OCI-LY7 (cell line): ENCODE results near the gene RAB26. TPM values are rescaled to one million over a fixed set of nuclear protein-coding genes. Genes with fewer than 3 reads are reported as not detected.

Experiments used
- BruUV-seq: library from RNA; stranded (reverse); fragments of 400-500 nt; replicated peaks from 2 replicates; lab custom pipeline; 2021; lab: Mats Ljungman, UMichigan
- CTCF ChIA-PET: fragments of 300-600 bp; sonication (Branson Sonifier 250); formaldehyde crosslinking; loops from one replicate; lab custom pipeline; 2022; ENCODE audit warnings: antibody characterized with exemption; ENCODE audit not compliant: unreplicated experiment; lab: Charles Lee
- POLR2A ChIA-PET: fragments of 300-600 bp; sonication (Branson Sonifier 250); formaldehyde crosslinking; loops from one replicate; lab custom pipeline; 2022; ENCODE audit warnings: antibody characterized with exemption; lab: Charles Lee
- DNase-seq: peaks from one replicate; pipeline ENCODE4 v3.0.0-alpha.2; 2015; ENCODE audit warnings: low spot score
- H2AFZ ChIP-seq: fragments of 200-600 bp; sonication (generic), shearing (Covaris generic); 2 replicates; pipeline ENCODE4 v1.6.1; 2014; ENCODE audit warnings: mild to moderate bottlenecking, antibody characterized with exemption, low read length, moderate library complexity
- H3K27ac ChIP-seq: fragments of 200-600 bp; sonication (generic); 2 replicates; pipeline ENCODE4 v1.5.1; 2014; ENCODE audit warnings: mixed run types, low read depth, mild to moderate bottlenecking, moderate library complexity, low read length, inconsistent platforms; ENCODE audit not compliant: poor library complexity, severe bottlenecking
- H3K36me3 ChIP-seq: fragments of 200-600 bp; sonication (generic); 2 replicates; pipeline ENCODE4 v1.6.1; 2014; ENCODE audit warnings: mild to moderate bottlenecking, antibody characterized with exemption, low read length, moderate library complexity, mixed read lengths; ENCODE audit not compliant: insufficient read depth
- H3K4me1 ChIP-seq: fragments of 200-600 bp; sonication (generic); 2 replicates; pipeline ENCODE4 v1.5.1; 2014; ENCODE audit warnings: mild to moderate bottlenecking, low read length; ENCODE audit not compliant: insufficient read depth, poor library complexity, severe bottlenecking
- H3K4me2 ChIP-seq: fragments of 200-600 bp; sonication (generic); 2 replicates; pipeline ENCODE4 v1.6.1; 2014; ENCODE audit warnings: mild to moderate bottlenecking, low read length
- H3K4me3 ChIP-seq: fragments of 200-600 bp; sonication (generic); 2 replicates; pipeline ENCODE4 v1.5.1; 2014; ENCODE audit warnings: mild to moderate bottlenecking, low read depth, low read length; ENCODE audit not compliant: poor library complexity, severe bottlenecking
- H3K79me2 ChIP-seq: fragments of 200-600 bp; sonication (generic); 2 replicates; pipeline ENCODE4 v1.6.1; 2016; ENCODE audit warnings: low read depth, mild to moderate bottlenecking, low read length, moderate library complexity, mixed read lengths; ENCODE audit not compliant: insufficient read depth
- H3K9me2 ChIP-seq: fragments of 200-600 bp; sonication (generic); 2 replicates; pipeline ENCODE4 v1.6.1; 2016; ENCODE audit warnings: mild to moderate bottlenecking, low read length, mixed read lengths; ENCODE audit not compliant: insufficient read depth
- H3K9me3 ChIP-seq: fragments of 200-600 bp; sonication (generic); 2 replicates; pipeline ENCODE4 v1.6.1; 2014; ENCODE audit warnings: mild to moderate bottlenecking, mixed run types, low read length, mixed read lengths
- H4K20me1 ChIP-seq: fragments of 200-600 bp; sonication (generic); 2 replicates; pipeline ENCODE4 v1.6.1; 2014; ENCODE audit warnings: mild to moderate bottlenecking, antibody characterized with exemption, low read length, moderate library complexity, mixed read lengths; ENCODE audit not compliant: insufficient read depth
- CTCF ChIP-seq: fragments of 200-600 bp; sonication (generic); conservative IDR thresholded peaks from 2 replicates; pipeline ENCODE4 v1.5.1; 2014; ENCODE audit warnings: mild to moderate bottlenecking, antibody characterized with exemption, low read length, moderate library complexity, mixed read lengths
- EZH2phosphoT487 ChIP-seq: fragments of 200-600 bp; sonication (generic); IDR thresholded peaks from 2 replicates; pipeline ENCODE4 v1.6.1; 2018; ENCODE audit warnings: low read depth, borderline replicate concordance, mild to moderate bottlenecking, mixed run types, antibody characterized with exemption, low read length, moderate library complexity, mixed read lengths
- intact Hi-C: fragments of 100-400 bp; cut with micrococcal nuclease; formaldehyde crosslinking; loops from one replicate; pipeline ENCODE4 v1.10.0; 2022; ENCODE audit not compliant: unreplicated experiment
- total RNA-seq, 2 experiments: library from RNA; depleted of rRNA in 1 of 2; stranded (reverse); fragments of >200 nt in 1 of 2; shearing (Covaris generic) in 1 of 2; gene quantifications; 2 replicates each; pipeline ENCODE4 v1.2.3, GENCODE V29; 2014 to 2022

The RAB26 gene
- total RNA-seq, 2 experiments from 2014 or later = 5.0 to 9.5 TPM

- POLR2A ChIA-PET = interaction anchor here (1.1 kb wide), 1 partner anchor 48 kb away, joined by 3 read pairs; no protein-coding TSS in a partner anchor
- Histone ChIP-seq H3K4me1 (peaks cover 25% of the 10 kb centered on the region), H3K27ac (no peak overlapping the region)
These were observed 8.4 kb downstream of the RAB26 start for GRCh38 chr16:2156849-2157224.

GRCh38 chr16:2157480-2158261 is 9.2 kb downstream of the RAB26 start:
- TF ChIP-seq CTCF (no peak), EZH2phosphoT487 (no peak)
- no peak overlapping the region for H3K4me3 ChIP-seq
- H3K4me1 ChIP-seq = peaks cover 16% of the 10 kb centered on the region
- no peak for DNase-seq
- ChIA-PET POLR2A (no interaction called here), CTCF (no interaction called here)
- no peaks in the 10 kb centered on the region for H3K9me2 ChIP-seq
- BruUV-seq = no TSS peak
- peaks cover 17% of the 10 kb centered on the region for H4K20me1 ChIP-seq
- H2AFZ ChIP-seq = no peak overlapping the region
- peak overlapping the region; percentile 92 for H3K4me2 ChIP-seq
- intact Hi-C loops = loop anchor here (10.0 kb wide), 1 partner anchor 267 kb away; the partner anchor contains the start of gene CCNF
- peaks cover 59% of the 10 kb centered on the region for H3K79me2 ChIP-seq
- H3K27ac ChIP-seq = no peak overlapping the region
- no peaks in the 10 kb centered on the region for H3K9me3 ChIP-seq
- peaks cover 44% of the 10 kb centered on the region for H3K36me3 ChIP-seq

More at GRCh38 chr16:2156849-2157224, 8.4 kb downstream of the RAB26 start:
- H2AFZ ChIP-seq = no peak overlapping the region
- no peaks in the 10 kb centered on the region for H3K9me2 ChIP-seq
- no peak for DNase-seq
- peaks cover 44% of the 10 kb centered on the region for H3K36me3 ChIP-seq
- peak overlapping the region; percentile 92 for H3K4me2 ChIP-seq
- intact Hi-C loops = loop anchor here (10.0 kb wide), 1 partner anchor 268 kb away; the partner anchor contains the start of gene CCNF
- peaks cover 60% of the 10 kb centered on the region for H3K79me2 ChIP-seq
- no TSS peak for BruUV-seq
- TF ChIP-seq EZH2phosphoT487 (no peak), CTCF (no peak)
- CTCF ChIA-PET = no interaction called here
- no peaks in the 10 kb centered on the region for H3K9me3 ChIP-seq
- peaks cover 17% of the 10 kb centered on the region for H4K20me1 ChIP-seq
- H3K4me3 ChIP-seq = peak overlapping the region; percentile 100

GRCh38 chr16:2158262-2158638 is 9.8 kb downstream of the RAB26 start:
- Histone ChIP-seq H3K79me2 (peaks cover 57% of the 10 kb centered on the region), H3K9me2 (no peaks in the 10 kb centered on the region), H3K4me2 (no peak overlapping the region), H3K4me3 (no peak overlapping the region), H3K27ac (no peak overlapping the region), H3K9me3 (no peaks in the 10 kb centered on the region), H4K20me1 (peaks cover 17% of the 10 kb centered on the region), H3K36me3 (peaks cover 44% of the 10 kb centered on the region), H2AFZ (no peak overlapping the region), H3K4me1 (peaks cover 10% of the 10 kb centered on the region)
- DNase-seq = no peak
- intact Hi-C loops = loop anchor here (10.0 kb wide), 1 partner anchor 267 kb away; the partner anchor contains the start of gene CCNF
- TF ChIP-seq CTCF (no peak), EZH2phosphoT487 (no peak)
- BruUV-seq = no TSS peak
- POLR2A ChIA-PET = no interaction called here
- CTCF ChIA-PET = no interaction called here
